Limb (tissue), 2 donors: ENCODE results near the gene YPEL1.
"Not testable (repeated sequence)": the region's sequence is repeated elsewhere in the genome, so short reads cannot be mapped to it uniquely, and the experiment has no call there.

Source experiments
- DNase-seq, 2 donors: peaks; one replicate each; pipeline ENCODE4 v3.0.0-alpha.2; 2016; ENCODE audit errors: extremely low spot score in 2 of 2

YPEL1 gene

GRCh38 chr22:21753374-21754111 is 17.9 kb upstream of the YPEL1 start:
- DNase-seq, result no peak

DNA sequence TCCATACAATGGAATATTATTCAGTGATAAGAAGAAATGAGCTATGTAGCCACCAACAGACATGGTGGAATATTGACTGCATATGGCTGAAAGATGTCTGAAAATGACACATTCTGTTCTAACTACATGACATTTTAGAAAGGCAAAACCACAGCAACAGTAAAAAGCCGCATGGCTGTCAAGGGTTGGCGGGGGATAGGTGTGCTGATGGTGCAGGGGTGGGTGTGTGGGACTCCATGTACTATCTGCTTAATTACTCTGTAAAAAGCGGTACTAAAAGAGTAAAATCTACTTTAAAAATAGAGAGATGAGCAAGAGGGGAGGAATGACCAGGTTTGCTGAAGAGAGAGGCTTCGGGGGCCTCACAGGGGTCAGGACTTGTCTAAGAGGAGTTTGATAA is 16.7 kb upstream of the YPEL1 start:
- no peak for DNase-seq

- DNase-seq, result no peak
These were observed 10.4 kb upstream of the YPEL1 start for GRCh38 chr22:21745948-21746347.

- DNase-seq, result not testable (repeated sequence)
These were observed 9.3 kb upstream of the YPEL1 start for GRCh38 chr22:21744917-21745316.

DNA sequence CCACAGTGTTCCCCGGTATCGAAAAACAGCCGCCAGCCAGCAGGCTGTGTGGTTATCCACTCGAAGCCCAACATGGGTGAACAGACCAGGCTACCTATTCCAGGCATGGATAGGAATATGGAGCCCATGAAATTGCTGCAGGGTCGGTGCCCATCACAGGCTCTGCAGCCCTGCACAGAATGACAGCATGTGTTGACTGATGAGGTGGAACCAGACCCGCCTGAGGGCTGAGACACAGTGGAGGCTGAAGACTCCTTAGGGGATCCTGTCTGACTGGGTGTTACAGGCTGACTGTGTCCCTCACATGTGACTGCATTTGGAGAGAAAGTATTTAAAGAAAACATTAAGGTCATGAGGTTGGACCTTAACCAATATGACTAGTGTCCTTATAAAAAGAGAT is 6.2 kb upstream of the YPEL1 start:
- no peak for DNase-seq

DNA sequence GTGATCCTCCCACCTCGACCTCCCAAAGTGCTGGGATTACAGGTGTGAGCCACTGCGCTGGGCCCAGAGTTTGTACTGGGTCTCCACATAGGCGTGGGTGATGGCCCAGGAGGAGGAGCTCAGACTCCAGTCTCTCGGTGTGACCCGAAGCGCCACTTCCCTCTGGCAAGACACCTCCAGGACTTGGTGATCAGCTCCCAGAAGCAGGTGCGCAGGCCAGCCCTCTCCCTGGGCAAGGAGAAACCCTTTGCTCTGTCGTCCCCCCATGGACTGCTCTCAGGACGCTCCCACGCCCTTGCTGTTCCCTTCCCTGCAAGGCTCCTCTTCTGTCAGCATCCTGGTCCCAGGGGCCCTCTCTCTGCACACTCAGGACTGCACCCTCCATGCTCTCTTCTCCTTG is 5.5 kb upstream of the YPEL1 start:
- no peak for DNase-seq

DNA sequence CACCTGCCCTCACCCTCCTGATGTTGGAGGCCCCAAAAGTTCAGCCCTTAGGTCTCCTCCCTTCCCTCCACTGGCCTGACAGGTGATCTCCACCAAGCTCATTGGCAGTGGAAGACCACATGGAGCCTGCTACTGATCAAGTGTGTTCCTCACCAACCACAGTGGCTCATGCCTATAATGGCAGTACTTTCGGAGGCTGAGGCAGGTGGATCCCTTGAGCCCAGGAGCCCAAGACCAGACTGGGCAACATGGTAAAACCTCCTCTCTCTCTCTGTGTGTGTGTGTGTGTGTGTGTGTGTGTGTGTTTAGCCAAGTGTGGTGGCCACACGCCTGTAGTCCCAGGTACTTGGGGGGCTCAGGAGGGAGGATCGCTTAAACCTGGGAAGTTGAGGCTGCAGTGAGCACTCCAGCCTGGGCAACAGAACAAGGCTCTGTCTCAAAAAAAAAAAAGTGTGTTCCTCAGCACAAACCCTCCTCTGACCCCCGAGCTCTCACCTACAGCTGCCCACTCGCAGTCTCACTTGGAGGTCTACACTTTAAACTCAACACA is 4.3 kb upstream of the YPEL1 start:
- DNase-seq, result no peak

- no peak for DNase-seq
These were observed 3.4 kb upstream of the YPEL1 start for GRCh38 chr22:21738966-21739365.

GRCh38 chr22:21738081-21738480 is 2.5 kb upstream of the YPEL1 start:
- no peak for DNase-seq

- DNase-seq, result no peak
These were observed 1.4 kb upstream of the YPEL1 start for GRCh38 chr22:21736948-21737347.

DNA sequence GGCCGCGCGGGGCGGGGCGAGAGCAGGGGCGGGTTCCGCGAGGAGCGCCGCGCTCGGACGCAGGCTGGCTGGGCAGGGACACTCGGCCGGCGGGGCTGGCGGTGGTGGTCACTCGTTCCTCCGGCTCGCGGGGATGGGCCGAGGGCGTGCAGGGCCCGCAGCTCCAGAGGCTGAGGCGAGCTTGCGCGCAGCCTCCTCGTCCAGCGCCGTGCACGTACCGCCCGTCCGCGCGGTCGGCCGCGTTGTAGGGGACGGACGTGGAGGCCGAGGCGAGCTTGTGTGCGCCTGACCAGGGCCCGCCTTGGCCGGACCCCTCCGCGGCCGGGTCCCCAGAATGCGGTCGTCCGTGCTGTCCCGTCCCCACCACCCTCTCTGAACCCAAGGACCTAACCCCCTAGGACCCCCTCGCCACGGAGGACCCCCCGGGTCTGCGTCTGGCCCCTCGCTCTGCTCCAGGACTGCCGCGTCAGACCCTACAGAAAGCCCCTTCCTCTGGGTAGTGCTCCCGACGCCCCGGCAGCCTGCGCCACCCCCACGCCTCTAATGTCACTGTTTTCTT is 569 bp upstream of the YPEL1 start:
- no peak for DNase-seq

GRCh38 chr22:21734540-21735199 is 924 bp downstream of the YPEL1 start:
- DNase-seq, result no peak

DNA sequence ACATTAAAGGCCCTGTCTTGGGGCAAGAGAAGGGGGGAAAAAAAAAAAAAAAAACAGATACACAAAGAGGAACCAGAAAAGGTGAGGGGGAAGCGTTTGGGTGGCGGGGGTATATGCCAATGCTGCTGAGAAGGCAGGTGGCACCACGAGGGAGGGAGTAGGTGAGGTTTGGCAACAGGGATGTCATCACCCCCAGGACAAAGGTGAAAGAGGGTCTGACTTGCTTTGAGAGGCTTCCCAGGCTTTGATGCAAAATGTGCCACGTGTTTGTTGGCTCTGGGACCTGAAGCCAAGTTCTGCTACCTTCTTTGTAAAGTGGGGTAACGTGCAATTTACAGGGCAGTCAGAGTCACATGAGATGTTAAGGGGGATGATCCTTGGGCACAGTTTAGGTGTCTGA is 4.1 kb downstream of the YPEL1 start:
- DNase-seq, result no peak

GRCh38 chr22:21730535-21731308 is 4.9 kb downstream of the YPEL1 start:
- DNase-seq, result no peak

DNA sequence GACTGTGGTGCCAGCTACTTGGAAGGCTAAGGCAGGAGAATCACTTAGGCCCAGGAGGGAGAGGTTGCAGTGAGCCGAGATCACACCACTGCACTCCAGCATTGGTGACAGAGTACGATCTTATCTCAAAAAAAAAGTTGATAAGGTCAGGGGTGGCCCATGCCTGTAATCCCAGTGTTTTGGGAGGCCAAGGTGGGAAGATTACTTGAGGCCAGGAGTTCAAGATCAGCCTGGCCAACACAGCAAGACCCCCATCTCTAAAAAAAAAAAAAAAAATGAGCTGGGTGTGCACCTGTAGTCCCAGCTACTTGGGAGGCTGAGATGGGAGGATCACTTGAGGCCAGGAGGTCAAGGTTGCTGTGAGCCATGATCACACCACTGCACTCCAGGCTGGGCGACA is 6.4 kb downstream of the YPEL1 start:
- DNase-seq, result not testable (repeated sequence)

- no peak for DNase-seq
These were observed 7.3 kb downstream of the YPEL1 start for GRCh38 chr22:21728270-21728669.

DNA sequence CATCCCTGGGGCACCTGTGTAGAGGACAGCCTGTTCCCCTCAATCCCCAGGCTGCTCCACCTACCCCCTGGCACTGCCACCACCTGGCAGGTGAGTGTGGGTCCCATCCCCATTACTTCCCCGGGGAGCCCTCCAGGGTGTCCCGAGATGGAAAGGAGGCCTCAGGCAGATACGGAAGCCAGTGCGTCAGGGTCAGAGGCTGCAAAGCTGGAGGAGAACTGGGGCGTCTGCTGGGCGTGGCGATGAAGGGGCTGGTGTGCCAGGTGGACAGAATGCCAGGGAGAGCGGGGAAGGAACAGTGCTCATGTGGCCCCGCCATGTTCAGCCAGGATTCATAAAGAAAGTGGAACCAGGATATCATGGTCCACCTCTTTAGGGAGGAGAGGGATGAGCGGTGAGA is 7.8 kb downstream of the YPEL1 start:
- no peak for DNase-seq

DNA sequence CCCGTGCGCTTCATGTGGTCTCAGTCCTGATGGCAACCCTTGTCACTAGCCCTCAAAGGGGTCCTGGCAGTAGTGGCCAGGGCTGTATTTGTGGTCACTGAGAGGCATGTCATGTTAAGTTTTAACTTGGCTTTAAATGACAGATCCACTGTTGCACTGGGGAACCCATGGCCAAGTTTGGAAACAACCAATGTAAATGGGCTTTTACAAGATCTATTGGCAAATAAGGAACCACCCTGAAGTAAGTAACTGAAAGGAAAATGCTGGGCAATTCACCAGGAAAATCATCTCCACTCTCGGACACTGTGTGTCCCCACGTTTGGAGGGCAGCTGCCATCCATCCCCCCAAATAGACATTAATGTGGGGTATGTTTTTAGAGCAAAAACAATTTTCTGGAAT is 8.4 kb downstream of the YPEL1 start:
- DNase-seq, result no peak

- DNase-seq, result no peak
These were observed 8.9 kb downstream of the YPEL1 start for GRCh38 chr22:21726650-21727049.

DNA sequence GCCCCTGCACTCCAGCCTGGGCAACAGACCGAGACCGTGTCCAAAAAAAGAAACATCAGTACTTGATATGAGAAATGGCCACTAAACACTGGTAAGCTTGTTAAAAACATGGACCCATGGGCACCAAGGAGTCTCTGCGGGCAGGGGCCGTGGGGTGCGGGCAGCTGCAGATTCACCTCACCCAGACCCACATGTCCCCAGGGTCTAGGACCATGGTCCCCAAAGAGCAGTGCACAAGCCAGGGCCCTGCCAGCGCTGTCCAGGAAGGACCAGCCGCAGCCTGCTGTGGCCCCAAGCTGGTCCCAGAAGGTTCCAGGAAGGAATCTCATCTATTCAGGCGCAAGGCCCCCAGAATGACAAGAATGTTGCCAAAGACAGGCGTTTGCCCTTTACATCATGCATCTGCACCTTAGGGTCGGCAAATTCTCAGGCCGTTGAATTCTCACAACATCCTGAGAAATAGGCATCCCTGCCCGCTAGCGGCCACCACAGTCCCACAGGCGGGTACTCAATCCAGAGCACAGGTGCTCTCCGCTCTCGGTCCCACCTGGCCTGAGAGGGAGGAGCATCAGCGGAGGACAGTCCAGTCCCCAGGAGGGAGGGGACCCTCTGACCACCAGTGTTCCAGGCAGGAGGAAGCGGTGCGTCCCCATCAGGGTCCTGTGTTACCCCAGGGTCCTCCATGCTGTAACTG is 9.5 kb downstream of the YPEL1 start:
- DNase-seq, result no peak

GRCh38 chr22:21724496-21724895 is 11.1 kb downstream of the YPEL1 start:
- not testable (repeated sequence) for DNase-seq
